ENCODE results near the gene CABLES1. TPM values are rescaled to one million over a fixed set of nuclear protein-coding genes. Genes with fewer than 3 reads are reported as not detected.
"Not testable (repeated sequence)": the region's sequence is repeated elsewhere in the genome, so short reads cannot be mapped to it uniquely, and the experiment has no call there.

Gene CABLES1
- total and polyA plus RNA-seq, 2 experiments from 2014 or later = 1.3 to 8.9 TPM

DNA sequence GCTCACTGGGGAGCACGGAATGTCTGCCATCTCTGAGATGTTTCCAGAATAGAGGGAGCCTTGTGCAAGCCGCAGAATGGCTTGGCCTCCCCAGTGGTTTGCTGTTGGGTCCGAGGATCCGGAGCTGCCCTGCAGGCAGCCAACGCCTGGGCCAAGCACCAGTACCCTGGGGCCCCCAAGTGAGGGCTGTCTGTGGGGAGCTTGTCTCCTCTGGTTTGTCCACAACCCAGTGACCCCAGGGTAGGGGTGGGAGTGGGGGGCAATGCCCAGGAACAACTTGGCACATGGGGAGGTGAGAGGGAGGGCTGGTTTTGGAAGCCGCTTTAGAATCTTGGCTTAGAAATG is 147.1 kb downstream of the CABLES1 start:
- WGBS, 2 experiments (ENCODE audit: low coverage in 1 of 2, low lambda C conversion rate in 2 of 2, missing lambda C conversion rate in 2 of 2) = 55 to 62% methylated on average over 6 of the region's 6 CpGs
- 0 out of 2 replicates have a peak overlapping the region, but pooled peaks have one; percentile 29 for H3K27ac ChIP-seq
- no peak overlapping the region for H3K4me3 ChIP-seq
- H4K20me1 ChIP-seq (ENCODE audit: insufficient read depth) = no peaks in the 10 kb centered on the region
- no peaks in the 10 kb centered on the region for H3K27me3 ChIP-seq (replicated peaks; ENCODE audit: insufficient read depth)
- no peaks in the 10 kb centered on the region for H3F3A ChIP-seq (ENCODE audit: insufficient read depth)
- in situ Hi-C loops (cut with MboI) = loop anchor here (10.0 kb wide), 1 partner anchor 62 kb away; no protein-coding TSS in a partner anchor
- peak overlapping the region; percentile 48 for H2AFZ ChIP-seq
- no peaks in the 10 kb centered on the region for H3K79me2 ChIP-seq (ENCODE audit: insufficient read depth)
- no peaks in the 10 kb centered on the region for H3K9me2 ChIP-seq (ENCODE audit: insufficient read depth)
- H3K9ac ChIP-seq = peak overlapping the region; percentile 21; the same call in 1 of the 2 replicates
- H3K36me3 ChIP-seq (ENCODE audit: low read depth) = 0 out of 2 replicates have a peak, but pooled peaks cover 2% of the 10 kb centered on the region
- DNase-seq = no peak
- H3K9me3 ChIP-seq (ENCODE audit: low read depth) = no peaks in the 10 kb centered on the region
- no peak overlapping the region for H3K4me2 ChIP-seq (ENCODE audit: unreplicated experiment)
- no peak for TF ChIP-seq EZH2 (IDR thresholded peaks at IDR 0.05; ENCODE audit: insufficient read depth, poor library complexity, severe bottlenecking)
- TF ChIP-seq EZH2phosphoT487 (IDR thresholded peaks at IDR 0.05; ENCODE audit: insufficient read depth, low read depth) = no peak
- H3K4me1 ChIP-seq (ENCODE audit: insufficient read depth) = peaks cover 24% of the 10 kb centered on the region

DNA sequence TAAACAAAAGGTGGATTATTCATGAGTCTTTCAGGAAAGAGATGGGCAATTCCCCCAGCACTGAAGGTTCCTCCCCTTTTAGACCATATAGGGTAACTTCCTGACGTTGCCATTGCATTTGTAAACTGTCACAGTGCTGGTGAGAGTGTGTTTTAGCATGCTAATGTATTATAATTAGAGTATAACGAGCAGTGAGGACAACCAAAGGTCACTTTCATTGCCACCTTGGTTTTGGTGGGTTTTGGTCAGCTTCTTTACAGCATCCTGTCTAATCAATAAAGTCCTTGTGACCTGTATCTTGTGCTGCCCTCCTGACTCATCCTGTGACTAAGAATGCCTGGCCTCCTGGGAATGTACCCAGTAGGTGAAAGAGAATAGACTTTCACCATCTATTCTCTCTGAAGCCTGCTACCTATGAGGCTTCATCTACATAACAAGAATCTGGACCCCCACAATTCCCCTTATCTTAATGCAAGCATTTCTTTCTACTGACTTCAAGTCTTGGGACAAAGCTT is 148.7 kb downstream of the CABLES1 start:
- Histone ChIP-seq H3K9me3 (ENCODE audit: low read depth) (no peaks in the 10 kb centered on the region), H3K36me3 (ENCODE audit: low read depth) (no peaks in the 10 kb centered on the region), H3K27me3 (replicated peaks; ENCODE audit: insufficient read depth) (no peaks in the 10 kb centered on the region), H2AFZ (no peak overlapping the region), H3K4me2 (ENCODE audit: unreplicated experiment) (no peak overlapping the region), H3K9me2 (ENCODE audit: insufficient read depth) (no peaks in the 10 kb centered on the region), H3K4me3 (no peak overlapping the region), H3K9ac (no peak overlapping the region), H3F3A (ENCODE audit: insufficient read depth) (no peaks in the 10 kb centered on the region), H3K27ac (no peak overlapping the region), H4K20me1 (ENCODE audit: insufficient read depth) (no peaks in the 10 kb centered on the region), H3K79me2 (ENCODE audit: insufficient read depth) (no peaks in the 10 kb centered on the region), H3K4me1 (ENCODE audit: insufficient read depth) (peaks cover 24% of the 10 kb centered on the region)
- in situ Hi-C loops (cut with MboI) = loop anchor here (10.0 kb wide), 1 partner anchor 61 kb away; no protein-coding TSS in a partner anchor
- 50% methylated on average over 2 of the region's 2 CpGs for WGBS, 2 experiments (ENCODE audit: low coverage in 1 of 2, low lambda C conversion rate in 2 of 2, missing lambda C conversion rate in 2 of 2)
- no peak for TF ChIP-seq EZH2phosphoT487 (IDR thresholded peaks at IDR 0.05; ENCODE audit: insufficient read depth, low read depth)
- TF ChIP-seq EZH2 (IDR thresholded peaks at IDR 0.05; ENCODE audit: insufficient read depth, poor library complexity, severe bottlenecking) = no peak
- DNase-seq = peak; percentile 67

GRCh38 chr18:23284629-23285028 is 149.3 kb downstream of the CABLES1 start:
- Histone ChIP-seq H3K9me2 (ENCODE audit: insufficient read depth) (no peaks in the 10 kb centered on the region), H2AFZ (no peak overlapping the region), H3K27me3 (replicated peaks; ENCODE audit: insufficient read depth) (no peaks in the 10 kb centered on the region), H3K4me1 (ENCODE audit: insufficient read depth) (peaks cover 24% of the 10 kb centered on the region), H3F3A (ENCODE audit: insufficient read depth) (no peaks in the 10 kb centered on the region), H3K79me2 (ENCODE audit: insufficient read depth) (no peaks in the 10 kb centered on the region), H3K27ac (no peak overlapping the region), H3K4me3 (no peak overlapping the region), H3K9ac (no peak overlapping the region), H3K36me3 (ENCODE audit: low read depth) (no peaks in the 10 kb centered on the region), H4K20me1 (ENCODE audit: insufficient read depth) (no peaks in the 10 kb centered on the region), H3K9me3 (ENCODE audit: low read depth) (no peaks in the 10 kb centered on the region), H3K4me2 (ENCODE audit: unreplicated experiment) (no peak overlapping the region)
- WGBS, 2 experiments (ENCODE audit: low coverage in 1 of 2, low lambda C conversion rate in 2 of 2, missing lambda C conversion rate in 2 of 2) = 90 to 95% methylated on average over 2 of the region's 2 CpGs
- TF ChIP-seq EZH2phosphoT487 (IDR thresholded peaks at IDR 0.05; ENCODE audit: insufficient read depth, low read depth) (no peak), EZH2 (IDR thresholded peaks at IDR 0.05; ENCODE audit: insufficient read depth, poor library complexity, severe bottlenecking) (no peak)
- in situ Hi-C loops (cut with MboI) = loop anchor here (10.0 kb wide), 1 partner anchor 60 kb away; no protein-coding TSS in a partner anchor
- DNase-seq = no peak

DNA sequence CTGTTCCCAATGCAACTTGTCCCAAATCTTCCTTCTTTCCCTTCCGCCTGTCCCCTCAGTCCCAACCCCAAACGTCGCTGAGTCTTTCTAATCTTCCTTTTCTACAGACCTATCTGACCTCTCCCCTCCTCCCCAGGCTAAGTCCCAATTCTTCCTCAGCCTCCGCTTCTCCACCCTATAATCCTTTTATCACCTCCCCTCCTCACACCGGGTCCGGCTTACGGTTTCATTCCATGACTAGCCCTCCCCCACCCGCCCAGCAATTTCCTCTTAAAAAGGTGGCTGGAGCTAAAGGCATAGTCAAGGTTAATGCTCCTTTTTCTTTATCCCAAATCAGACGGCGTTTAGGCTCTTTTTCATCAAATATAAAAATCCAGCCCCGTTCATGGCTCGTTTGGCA is 150.3 kb downstream of the CABLES1 start:
- not testable (repeated sequence) for DNase-seq; H3K9ac ChIP-seq; H4K20me1 ChIP-seq (ENCODE audit: insufficient read depth); H3F3A ChIP-seq (ENCODE audit: insufficient read depth); H3K9me2 ChIP-seq (ENCODE audit: insufficient read depth); H3K9me3 ChIP-seq (ENCODE audit: low read depth); H3K36me3 ChIP-seq (ENCODE audit: low read depth); H3K4me3 ChIP-seq; H3K27me3 ChIP-seq (replicated peaks; ENCODE audit: insufficient read depth); H3K4me2 ChIP-seq (ENCODE audit: unreplicated experiment); H3K79me2 ChIP-seq (ENCODE audit: insufficient read depth); H3K27ac ChIP-seq; H2AFZ ChIP-seq
- WGBS, 2 experiments (ENCODE audit: low coverage in 1 of 2, low lambda C conversion rate in 2 of 2, missing lambda C conversion rate in 2 of 2) = 82 to 89% methylated on average over 11 to 12 of the region's 12 CpGs
- in situ Hi-C loops (cut with MboI) = loop anchor here (10.0 kb wide), 1 partner anchor 59 kb away; no protein-coding TSS in a partner anchor
- peaks cover 24% of the 10 kb centered on the region for H3K4me1 ChIP-seq (ENCODE audit: insufficient read depth)

Measured in GM23248 (cell line).